ENCODE data around the gene CTXN3.

Gene CTXN3

GRCh38 chr5:127649018-127649439 lies at the start of gene CTXN3:
CTXN3 (plus strand) TSS chr5:127649082; CDS start chr5:127657522, 8,440 bp downstream.
- DNase-seq, result no peak

DNA sequence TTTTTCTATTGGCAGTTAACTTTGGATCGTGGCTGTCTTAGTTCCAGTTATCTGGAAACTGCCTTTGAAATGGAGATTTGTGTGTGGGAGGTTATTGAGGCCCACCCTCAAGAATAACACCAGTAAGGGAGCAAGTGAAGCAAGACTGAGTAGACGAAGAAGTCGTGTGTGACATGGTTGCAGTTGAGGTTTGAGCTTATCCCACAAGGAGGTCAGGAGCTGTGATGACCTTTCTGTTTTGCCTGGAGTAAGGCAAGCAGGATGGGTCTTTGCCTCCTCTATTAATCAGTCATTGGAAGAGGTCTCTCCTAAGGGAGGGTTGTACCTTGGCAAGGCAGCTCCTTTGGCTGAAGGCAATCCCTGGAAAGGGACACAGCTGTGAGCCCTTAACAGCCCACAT lies 49.6 kb upstream of the CTXN3 start:
- DNase-seq, result no peak

- no peak for DNase-seq
Observed at GRCh38 chr5:127599847-127600246, 49.0 kb upstream of the CTXN3 start.

GRCh38 chr5:127601111-127601510 lies 47.8 kb upstream of the CTXN3 start:
- no peak for DNase-seq

- DNase-seq, result no peak
Observed at GRCh38 chr5:127601601-127602000, 47.3 kb upstream of the CTXN3 start.

- no peak for DNase-seq
Observed at GRCh38 chr5:127602481-127602880, 46.4 kb upstream of the CTXN3 start.

GRCh38 chr5:127602896-127603844 lies 45.7 kb upstream of the CTXN3 start:
- no peak for DNase-seq

DNA sequence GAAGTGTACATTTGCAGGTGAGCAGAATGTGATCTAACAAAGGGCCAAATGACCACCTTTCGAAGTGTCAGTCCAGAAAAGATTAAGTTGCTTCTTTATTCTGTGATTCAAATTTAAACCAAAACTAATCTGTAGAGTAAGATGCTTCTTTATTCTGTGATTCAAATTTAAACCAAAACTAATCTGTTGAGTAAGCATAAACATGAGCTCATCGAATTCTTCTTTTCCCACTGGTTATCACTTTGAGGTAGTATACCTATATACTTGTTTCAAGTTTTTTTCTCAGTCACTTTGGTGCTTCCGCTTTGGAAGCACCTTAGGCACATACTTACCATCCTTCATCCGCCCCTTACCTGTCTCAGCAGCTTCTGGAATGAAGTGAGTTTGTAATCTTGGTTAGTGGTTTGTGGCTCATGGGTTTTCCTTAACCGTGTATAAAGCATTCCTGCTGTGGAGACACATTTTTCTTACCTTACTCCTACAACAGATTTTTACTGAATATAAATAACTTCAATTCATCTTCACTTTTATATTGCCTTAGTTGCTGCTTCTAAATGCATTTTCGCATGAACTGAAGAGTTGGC lies 40.7 kb upstream of the CTXN3 start:
- DNase-seq, result no peak

GRCh38 chr5:127609011-127609410 lies 39.9 kb upstream of the CTXN3 start:
- DNase-seq, result no peak

- DNase-seq, result no peak
Observed at GRCh38 chr5:127609957-127610356, 38.9 kb upstream of the CTXN3 start.

- DNase-seq, result no peak
Observed at GRCh38 chr5:127612441-127613141, 36.3 kb upstream of the CTXN3 start.

GRCh38 chr5:127615916-127616315 lies 33.0 kb upstream of the CTXN3 start:
- DNase-seq, result no peak

- no peak for DNase-seq
Observed at GRCh38 chr5:127619908-127620479, 28.9 kb upstream of the CTXN3 start.

DNA sequence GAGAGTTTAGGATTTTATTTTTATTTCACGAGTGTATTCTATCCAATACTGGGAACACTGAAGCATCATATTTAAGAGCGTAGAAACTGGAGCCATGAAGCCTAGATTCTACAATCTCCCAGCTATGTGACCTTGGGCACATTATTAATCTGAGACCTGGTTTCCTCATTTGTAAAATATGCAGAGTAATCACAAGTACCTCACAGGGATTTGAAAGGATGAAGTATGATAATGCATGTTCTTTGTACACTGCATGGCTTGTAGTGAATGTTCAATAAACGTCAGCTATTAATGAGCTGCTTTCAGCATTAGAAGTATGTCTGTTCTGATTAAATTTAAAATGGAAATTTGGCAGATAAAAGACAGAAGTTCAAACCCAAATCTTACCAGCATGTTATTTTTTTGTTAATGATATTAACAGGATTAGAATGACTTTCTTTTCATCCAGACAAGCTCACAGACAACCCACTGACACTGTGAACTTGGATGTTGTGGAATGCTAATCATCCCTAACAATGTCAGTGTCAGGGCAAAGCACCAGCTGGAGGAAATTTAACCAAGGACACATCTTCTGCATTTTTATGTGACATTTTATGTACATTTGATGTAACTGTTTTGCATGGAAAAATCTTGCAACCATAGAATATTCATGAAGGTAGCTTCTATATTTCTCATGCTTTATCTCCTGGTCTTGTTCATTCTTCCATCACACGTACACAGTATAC lies 27.1 kb upstream of the CTXN3 start:
- no peak for DNase-seq

DNA sequence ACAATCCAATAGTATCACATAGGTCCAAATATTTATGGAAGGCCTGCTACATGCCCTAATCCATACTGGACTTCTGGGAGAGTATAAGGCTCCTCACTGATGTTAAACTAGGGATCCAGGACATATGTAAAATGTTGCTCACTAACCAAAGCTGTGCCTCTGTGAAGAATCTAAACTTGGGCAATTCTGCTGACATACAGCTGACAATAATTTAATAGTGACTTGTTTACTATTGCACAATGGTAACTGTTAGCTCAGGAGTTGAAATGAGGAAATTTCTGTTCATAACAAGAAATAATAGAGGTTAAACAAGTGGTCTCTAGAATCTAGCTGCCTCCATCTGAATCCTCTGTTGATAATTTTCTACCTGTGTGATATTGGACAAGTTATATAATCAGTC lies 14.9 kb upstream of the CTXN3 start:
- no peak for DNase-seq

GRCh38 chr5:127639828-127640227 lies 9.1 kb upstream of the CTXN3 start:
- no peak for DNase-seq

DNA sequence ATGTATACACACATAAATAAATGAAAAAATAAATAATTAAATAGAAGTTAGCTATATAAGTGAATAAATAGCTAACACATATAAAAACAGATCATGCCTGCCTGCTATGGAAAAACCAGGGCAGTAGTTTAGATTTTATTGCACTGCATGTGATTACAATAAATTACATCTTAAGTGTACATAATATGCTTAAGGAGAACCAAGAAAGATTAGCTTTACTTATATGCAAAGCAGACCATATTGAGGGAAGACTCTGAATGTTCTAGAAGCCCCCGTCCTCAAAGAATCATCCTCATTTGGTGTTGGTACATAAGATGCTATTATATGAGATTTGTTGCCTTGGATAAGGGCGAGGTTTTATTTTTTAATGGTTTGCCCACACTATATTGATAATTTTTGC lies 5.9 kb upstream of the CTXN3 start:
- no peak for DNase-seq

GRCh38 chr5:127643607-127644006 lies 5.3 kb upstream of the CTXN3 start:
- no peak for DNase-seq

DNA sequence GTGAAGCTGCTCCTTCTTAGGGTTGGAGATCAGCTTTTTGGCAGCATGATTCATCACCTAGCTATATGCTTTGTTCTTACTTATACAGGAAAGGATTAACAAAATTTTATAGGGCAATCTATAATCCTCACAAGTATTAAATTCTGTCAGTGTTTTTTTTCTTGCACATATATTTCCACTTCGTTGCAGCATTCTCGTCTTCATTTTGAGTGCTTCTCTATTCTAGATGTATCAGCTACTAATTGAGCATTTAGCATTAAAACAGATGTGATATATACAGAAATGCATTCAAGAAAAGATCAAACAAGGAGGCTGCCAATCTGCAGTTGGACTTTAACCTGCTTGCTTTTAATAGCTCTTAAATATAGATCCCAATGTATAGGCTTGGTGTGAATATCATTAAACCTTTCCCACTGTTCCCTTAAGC lies 3.6 kb upstream of the CTXN3 start:
- DNase-seq, result no peak

- DNase-seq, result no peak
Observed at GRCh38 chr5:127647361-127647958, 1.4 kb upstream of the CTXN3 start.

GRCh38 chr5:127650022-127650421 lies 1.1 kb downstream of the CTXN3 start:
- DNase-seq, result no peak

DNA sequence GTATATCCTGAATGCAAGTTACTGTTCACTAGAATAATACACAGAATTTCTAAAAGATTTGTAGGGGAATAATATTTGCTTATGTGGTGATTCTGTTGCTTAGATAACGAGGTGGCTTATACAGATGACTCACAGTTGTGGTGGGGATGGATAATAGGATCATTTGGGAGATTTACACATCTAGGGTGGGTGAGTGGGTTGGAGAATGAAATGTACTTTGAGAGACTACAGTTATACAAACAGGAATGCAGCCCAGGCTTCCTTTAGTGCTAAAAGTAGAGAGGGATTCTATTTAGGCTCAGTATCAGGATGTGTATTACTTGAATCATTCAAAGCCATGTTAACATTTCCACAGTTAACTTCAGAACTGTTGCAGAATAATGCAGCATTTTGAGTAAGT lies 1.8 kb downstream of the CTXN3 start:
- no peak for DNase-seq

Measured in stimulated activated naive CD4-positive, alpha-beta T cell (primary cell).